B cell (primary cell): ENCODE measurements around the gene USH1G. TPM values are rescaled to one million over a fixed set of nuclear protein-coding genes. Genes with fewer than 3 reads are reported as not detected.
A peak's percentile ranks its signal among the peaks of the same experiment; 100 is the strongest.

Experiments
- ATAC-seq: fragments of 200-7000 bp; cut with Tn5 transposase; one replicate; pipeline ENCODE4 v1.10.0; 2021; ENCODE audit warnings: low read depth, mild to moderate bottlenecking, moderate number of reproducible peaks, moderate library complexity
- CTCF ChIA-PET: fragments of 350-600 bp; sonication (Branson Sonifier 250); formaldehyde crosslinking; loops from one replicate; lab custom pipeline; 2021; ENCODE audit warnings: antibody characterized with exemption, inconsistent platforms; lab: Charles Lee
- POLR2A ChIA-PET: fragments of 350-600 bp; sonication (Branson Sonifier 250); formaldehyde crosslinking; loops from one replicate; lab custom pipeline; 2021; ENCODE audit warnings: antibody characterized with exemption; lab: Charles Lee
- DNase-seq: peaks from one replicate; pipeline ENCODE4 v3.0.0; 2013
- H2AFZ ChIP-seq: 2 replicates; pipeline ENCODE4 v1.6.1; 2012; ENCODE audit warnings: mild to moderate bottlenecking, low read depth, low read length; ENCODE audit not compliant: insufficient read depth, poor library complexity, severe bottlenecking
- H3K27ac ChIP-seq, 2 donors: 1 replicate in 1 of 2; 2 replicates in 1 of 2; pipeline ENCODE4 v1.5.1; 2012 to 2013; ENCODE audit warnings: low read length in 2 of 2, mild to moderate bottlenecking in 2 of 2, moderate library complexity in 1 of 2
- H3K27me3 ChIP-seq, 4 experiments: fragments of 200-600 bp in 1 of 4; sonication (generic) in 1 of 4; replicated peaks in 1 of 4; 1 replicate in 2 of 4; 2 replicates in 2 of 4; pipeline versions ENCODE4 v1.6.1 to v1.7.0; 2013 to 2016; ENCODE audit warnings: low read length in 3 of 4, mild to moderate bottlenecking in 2 of 4, mixed read lengths in 1 of 4, moderate library complexity in 1 of 4; ENCODE audit not compliant: insufficient read depth in 4 of 4, control insufficient read depth in 3 of 4; ENCODE audit errors: control extremely low read depth in 1 of 4
- H3K36me3 ChIP-seq, 2 experiments: replicated peaks in 1 of 2; 1 replicate in 1 of 2; 2 replicates in 1 of 2; pipeline versions ENCODE4 v1.6.1 to v1.7.1; 2013; ENCODE audit warnings: low read length in 1 of 2; ENCODE audit not compliant: insufficient read depth in 2 of 2, control insufficient read depth in 1 of 2; ENCODE audit errors: control extremely low read depth in 1 of 2, extremely low read depth in 1 of 2
- H3K4me1 ChIP-seq, 2 donors: fragments of 200-600 bp in 1 of 2; sonication (generic) in 1 of 2; 1 replicate in 1 of 2; 2 replicates in 1 of 2; pipeline versions ENCODE4 v1.5.1 to v1.6.1; 2013 to 2017; ENCODE audit warnings: low read length in 2 of 2; ENCODE audit not compliant: control insufficient read depth in 2 of 2, insufficient read depth in 2 of 2
- H3K4me2 ChIP-seq: replicated peaks from 2 replicates; pipeline ENCODE3; 2012; ENCODE audit warnings: mild to moderate bottlenecking, low read depth, low read length; ENCODE audit not compliant: poor library complexity, severe bottlenecking
- H3K4me3 ChIP-seq, 5 experiments: fragments of 200-600 bp in 1 of 5; sonication (generic) in 1 of 5; 1 replicate in 3 of 5; 2 replicates in 2 of 5; pipeline versions ENCODE4 v1.5.1 to v1.7.0; 2011 to 2016; ENCODE audit warnings: low read length in 4 of 5, mild to moderate bottlenecking in 4 of 5, low read depth in 2 of 5, control low read depth in 1 of 5, moderate library complexity in 1 of 5; ENCODE audit not compliant: insufficient read depth in 1 of 5; ENCODE audit errors: control extremely low read depth in 1 of 5, extremely low read depth in 1 of 5
- H3K79me2 ChIP-seq: fragments of 200-600 bp; sonication (generic); one replicate; pipeline ENCODE4 v1.6.0; 2016; ENCODE audit warnings: low read length; ENCODE audit not compliant: control insufficient read depth, insufficient read depth
- H3K9ac ChIP-seq: fragments of 200-600 bp; sonication (generic); 2 replicates; pipeline ENCODE4 v1.6.1; 2017; ENCODE audit warnings: mild to moderate bottlenecking, low read length, moderate library complexity
- H3K9me3 ChIP-seq, 3 donors: one replicate each; pipeline versions ENCODE4 v1.6.1 to v1.7.1; 2013; ENCODE audit warnings: low read length in 2 of 3; ENCODE audit not compliant: control insufficient read depth in 2 of 3, insufficient read depth in 1 of 3; ENCODE audit errors: control extremely low read depth in 1 of 3
- H4K20me1 ChIP-seq: 2 replicates; pipeline ENCODE4 v1.6.0; 2012; ENCODE audit warnings: mild to moderate bottlenecking, low read length; ENCODE audit not compliant: insufficient read depth, control insufficient read depth, poor library complexity, severe bottlenecking
- H3K27ac Mint-ChIP-seq: one replicate; pipeline ENCODE4 v1.8.0; 2021; ENCODE audit warnings: mixed read lengths
- H3K27me3 Mint-ChIP-seq: one replicate; pipeline ENCODE4 v1.8.0; 2021; ENCODE audit warnings: mixed read lengths
- H3K4me1 Mint-ChIP-seq: one replicate; pipeline ENCODE4 v1.8.0; 2021; ENCODE audit warnings: mixed read lengths
- H3K4me3 Mint-ChIP-seq: one replicate; pipeline ENCODE4 v1.8.0; 2021; ENCODE audit warnings: mixed read lengths
- H3K9me3 Mint-ChIP-seq: one replicate; pipeline ENCODE4 v1.8.0; 2022; ENCODE audit warnings: mixed read lengths; ENCODE audit not compliant: insufficient read depth
- EZH2 ChIP-seq: IDR thresholded peaks from 2 replicates; pipeline ENCODE4 v1.6.1; 2012; ENCODE audit warnings: borderline replicate concordance, low read depth, mild to moderate bottlenecking, moderate library complexity, low read length; ENCODE audit not compliant: insufficient read depth, poor library complexity, severe bottlenecking
- WGBS: methylation state at CpG from one replicate; pipeline ENCODE4 v1.1.5; 2013; ENCODE audit warnings: missing lambda C conversion rate; ENCODE audit not compliant: insufficient coverage; 5-methylcytosine and 5-hydroxymethylcytosine counted together
- intact Hi-C: fragments of 100-400 bp; cut with micrococcal nuclease; formaldehyde crosslinking; loops from one replicate; pipeline ENCODE4 v1.10.0; 2022
- polyA plus RNA-seq: library from polyadenylated mRNA; depleted of rRNA; stranded (reverse); fragments of >200 nt; gene quantifications from 2 replicates; pipeline ENCODE4 v1.2.3, GENCODE V29; 2012
- total RNA-seq, 2 donors: library from RNA; stranded (reverse); fragments of 120-200 nt in 1 of 2; gene quantifications; 1 replicate in 1 of 2; 2 replicates in 1 of 2; pipeline versions ENCODE4 v1.2.3 to v1.2.4, GENCODE V29; 2013 to 2022
- TF ChIP-seq, protein P1 (sequence below): fragments of 200-600 bp; IDR thresholded peaks from one replicate; pipeline ENCODE4 v1.8.0; 2022; ENCODE audit warnings: antibody characterized with exemption, mild to moderate bottlenecking

USH1G gene
- total and polyA plus RNA-seq, 2 donors (not counting 1 experiment from before 2014, with no cell fraction given), result not detected

DNA sequence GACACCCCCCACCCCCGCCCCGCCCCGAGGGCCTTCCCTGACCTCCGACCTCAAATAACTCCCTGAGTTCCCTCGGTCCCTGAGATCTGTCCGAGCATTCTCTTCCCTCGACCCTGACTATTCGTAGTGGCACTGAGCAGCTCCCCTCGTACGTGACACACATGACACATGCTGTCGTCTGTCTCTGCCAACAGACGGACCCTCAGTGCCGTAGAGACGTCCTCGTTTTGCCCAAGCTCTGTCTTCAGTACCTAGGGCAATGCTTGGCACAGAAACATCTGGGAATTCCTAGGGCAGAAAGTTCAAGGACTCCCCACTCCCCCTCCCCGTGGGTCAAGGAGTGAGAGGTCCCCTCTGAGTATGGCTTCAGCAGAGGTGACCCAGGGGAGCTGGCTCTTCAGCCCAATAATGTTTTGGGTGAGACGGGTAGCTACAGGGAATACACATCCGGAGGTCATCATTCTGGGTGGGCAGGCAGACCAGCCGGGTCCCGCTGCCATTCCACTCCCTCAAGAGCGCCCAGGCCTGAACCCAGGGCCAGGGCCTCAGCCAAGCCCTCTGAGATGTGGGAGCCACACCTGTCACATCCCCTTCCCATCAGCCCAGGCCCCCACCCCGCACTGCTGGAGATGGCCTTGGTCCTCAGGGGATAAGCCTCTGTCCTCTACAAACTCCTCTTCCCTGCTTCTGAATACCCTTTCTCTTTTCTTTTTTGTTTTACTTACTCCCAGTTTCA, 29.0 kb downstream of the USH1G start:
- Histone ChIP-seq H3K79me2 (no peaks in the 10 kb centered on the region), H3K27ac (no peak overlapping the region), H3K36me3 (no peaks in the 10 kb centered on the region), H3K4me2 (peak overlapping the region; percentile 68), H3K9ac (no peak overlapping the region), H3K4me3 (no peak overlapping the region), H2AFZ (peak overlapping the region; percentile 38), H4K20me1 (no peaks in the 10 kb centered on the region), H3K4me1 (peaks cover 6 to 16% of the 10 kb centered on the region in 2 donors), H3K9me3 (peaks cover 0 to 6% (median 0%) of the 10 kb centered on the region in 3 donors), H3K27me3 (peaks cover 0 to 44% (median 9%) of the 10 kb centered on the region in 4 experiments)
- no peak for TF ChIP-seq EZH2
- TF ChIP-seq, protein P1, sequence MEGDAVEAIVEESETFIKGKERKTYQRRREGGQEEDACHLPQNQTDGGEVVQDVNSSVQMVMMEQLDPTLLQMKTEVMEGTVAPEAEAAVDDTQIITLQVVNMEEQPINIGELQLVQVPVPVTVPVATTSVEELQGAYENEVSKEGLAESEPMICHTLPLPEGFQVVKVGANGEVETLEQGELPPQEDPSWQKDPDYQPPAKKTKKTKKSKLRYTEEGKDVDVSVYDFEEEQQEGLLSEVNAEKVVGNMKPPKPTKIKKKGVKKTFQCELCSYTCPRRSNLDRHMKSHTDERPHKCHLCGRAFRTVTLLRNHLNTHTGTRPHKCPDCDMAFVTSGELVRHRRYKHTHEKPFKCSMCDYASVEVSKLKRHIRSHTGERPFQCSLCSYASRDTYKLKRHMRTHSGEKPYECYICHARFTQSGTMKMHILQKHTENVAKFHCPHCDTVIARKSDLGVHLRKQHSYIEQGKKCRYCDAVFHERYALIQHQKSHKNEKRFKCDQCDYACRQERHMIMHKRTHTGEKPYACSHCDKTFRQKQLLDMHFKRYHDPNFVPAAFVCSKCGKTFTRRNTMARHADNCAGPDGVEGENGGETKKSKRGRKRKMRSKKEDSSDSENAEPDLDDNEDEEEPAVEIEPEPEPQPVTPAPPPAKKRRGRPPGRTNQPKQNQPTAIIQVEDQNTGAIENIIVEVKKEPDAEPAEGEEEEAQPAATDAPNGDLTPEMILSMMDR, result no peak
- WGBS, result 40% methylated on average over 21 of the region's 22 CpGs
- POLR2A ChIA-PET, result no interaction called here
- Mint-ChIP-seq H3K27me3 (peaks cover 44% of the 10 kb centered on the region), H3K9me3 (no peaks in the 10 kb centered on the region), H3K27ac (peak overlapping the region; percentile 34), H3K4me1 (peaks cover 2% of the 10 kb centered on the region), H3K4me3 (peak overlapping the region; percentile 71)
- no peak for DNase-seq
- intact Hi-C loops, result no loop called here
- CTCF ChIA-PET, result no interaction called here
- no peak for ATAC-seq
